ENCODE data around the gene ANKRD13B.

DNA sequence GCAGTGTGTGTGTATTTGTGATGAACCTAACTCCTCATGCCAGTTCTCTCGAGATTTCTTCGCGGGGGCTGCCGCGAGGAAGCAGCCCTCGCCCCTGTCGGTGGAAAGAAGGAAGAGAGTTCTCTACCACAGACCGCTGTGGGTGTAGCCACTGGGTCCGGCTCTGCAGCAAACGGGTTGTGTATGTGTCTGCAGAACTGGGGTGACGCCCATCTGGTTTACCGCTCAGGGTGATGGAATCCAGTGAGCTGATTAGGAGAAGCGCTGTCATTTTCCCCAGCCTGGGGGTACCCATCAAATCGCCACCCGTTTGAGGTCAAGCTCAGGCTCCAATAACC, 22.1 kb downstream of the ANKRD13B start:
- TF ChIP-seq OVOL2 (CRISPR knock-in tag; IDR thresholded peaks at IDR 0.05; ENCODE audit: borderline replicate concordance): no peak
- TF ChIP-seq, protein P1, sequence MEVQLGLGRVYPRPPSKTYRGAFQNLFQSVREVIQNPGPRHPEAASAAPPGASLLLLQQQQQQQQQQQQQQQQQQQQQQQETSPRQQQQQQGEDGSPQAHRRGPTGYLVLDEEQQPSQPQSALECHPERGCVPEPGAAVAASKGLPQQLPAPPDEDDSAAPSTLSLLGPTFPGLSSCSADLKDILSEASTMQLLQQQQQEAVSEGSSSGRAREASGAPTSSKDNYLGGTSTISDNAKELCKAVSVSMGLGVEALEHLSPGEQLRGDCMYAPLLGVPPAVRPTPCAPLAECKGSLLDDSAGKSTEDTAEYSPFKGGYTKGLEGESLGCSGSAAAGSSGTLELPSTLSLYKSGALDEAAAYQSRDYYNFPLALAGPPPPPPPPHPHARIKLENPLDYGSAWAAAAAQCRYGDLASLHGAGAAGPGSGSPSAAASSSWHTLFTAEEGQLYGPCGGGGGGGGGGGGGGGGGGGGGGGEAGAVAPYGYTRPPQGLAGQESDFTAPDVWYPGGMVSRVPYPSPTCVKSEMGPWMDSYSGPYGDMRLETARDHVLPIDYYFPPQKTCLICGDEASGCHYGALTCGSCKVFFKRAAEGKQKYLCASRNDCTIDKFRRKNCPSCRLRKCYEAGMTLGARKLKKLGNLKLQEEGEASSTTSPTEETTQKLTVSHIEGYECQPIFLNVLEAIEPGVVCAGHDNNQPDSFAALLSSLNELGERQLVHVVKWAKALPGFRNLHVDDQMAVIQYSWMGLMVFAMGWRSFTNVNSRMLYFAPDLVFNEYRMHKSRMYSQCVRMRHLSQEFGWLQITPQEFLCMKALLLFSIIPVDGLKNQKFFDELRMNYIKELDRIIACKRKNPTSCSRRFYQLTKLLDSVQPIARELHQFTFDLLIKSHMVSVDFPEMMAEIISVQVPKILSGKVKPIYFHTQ (CRISPR knock-in tag; IDR thresholded peaks at IDR 0.05): no peak
- TF ChIP-seq ELF4 (CRISPR knock-in tag; IDR thresholded peaks at IDR 0.05; ENCODE audit: low read depth): no peak
- TF ChIP-seq, protein P2, sequence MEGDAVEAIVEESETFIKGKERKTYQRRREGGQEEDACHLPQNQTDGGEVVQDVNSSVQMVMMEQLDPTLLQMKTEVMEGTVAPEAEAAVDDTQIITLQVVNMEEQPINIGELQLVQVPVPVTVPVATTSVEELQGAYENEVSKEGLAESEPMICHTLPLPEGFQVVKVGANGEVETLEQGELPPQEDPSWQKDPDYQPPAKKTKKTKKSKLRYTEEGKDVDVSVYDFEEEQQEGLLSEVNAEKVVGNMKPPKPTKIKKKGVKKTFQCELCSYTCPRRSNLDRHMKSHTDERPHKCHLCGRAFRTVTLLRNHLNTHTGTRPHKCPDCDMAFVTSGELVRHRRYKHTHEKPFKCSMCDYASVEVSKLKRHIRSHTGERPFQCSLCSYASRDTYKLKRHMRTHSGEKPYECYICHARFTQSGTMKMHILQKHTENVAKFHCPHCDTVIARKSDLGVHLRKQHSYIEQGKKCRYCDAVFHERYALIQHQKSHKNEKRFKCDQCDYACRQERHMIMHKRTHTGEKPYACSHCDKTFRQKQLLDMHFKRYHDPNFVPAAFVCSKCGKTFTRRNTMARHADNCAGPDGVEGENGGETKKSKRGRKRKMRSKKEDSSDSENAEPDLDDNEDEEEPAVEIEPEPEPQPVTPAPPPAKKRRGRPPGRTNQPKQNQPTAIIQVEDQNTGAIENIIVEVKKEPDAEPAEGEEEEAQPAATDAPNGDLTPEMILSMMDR (IDR thresholded peaks at IDR 0.05): no peak
- TF ChIP-seq, protein P3, sequence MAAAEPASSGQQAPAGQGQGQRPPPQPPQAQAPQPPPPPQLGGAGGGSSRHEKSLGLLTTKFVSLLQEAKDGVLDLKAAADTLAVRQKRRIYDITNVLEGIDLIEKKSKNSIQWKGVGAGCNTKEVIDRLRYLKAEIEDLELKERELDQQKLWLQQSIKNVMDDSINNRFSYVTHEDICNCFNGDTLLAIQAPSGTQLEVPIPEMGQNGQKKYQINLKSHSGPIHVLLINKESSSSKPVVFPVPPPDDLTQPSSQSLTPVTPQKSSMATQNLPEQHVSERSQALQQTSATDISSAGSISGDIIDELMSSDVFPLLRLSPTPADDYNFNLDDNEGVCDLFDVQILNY (CRISPR knock-in tag; IDR thresholded peaks at IDR 0.05): no peak
- no peak for TF ChIP-seq NFYB (CRISPR knock-in tag; conservative IDR thresholded peaks at IDR 0.05; ENCODE audit: low read depth)
- no peak for TF ChIP-seq NFATC4 (CRISPR knock-in tag; IDR thresholded peaks at IDR 0.05)
- TF ChIP-seq, protein P4, sequence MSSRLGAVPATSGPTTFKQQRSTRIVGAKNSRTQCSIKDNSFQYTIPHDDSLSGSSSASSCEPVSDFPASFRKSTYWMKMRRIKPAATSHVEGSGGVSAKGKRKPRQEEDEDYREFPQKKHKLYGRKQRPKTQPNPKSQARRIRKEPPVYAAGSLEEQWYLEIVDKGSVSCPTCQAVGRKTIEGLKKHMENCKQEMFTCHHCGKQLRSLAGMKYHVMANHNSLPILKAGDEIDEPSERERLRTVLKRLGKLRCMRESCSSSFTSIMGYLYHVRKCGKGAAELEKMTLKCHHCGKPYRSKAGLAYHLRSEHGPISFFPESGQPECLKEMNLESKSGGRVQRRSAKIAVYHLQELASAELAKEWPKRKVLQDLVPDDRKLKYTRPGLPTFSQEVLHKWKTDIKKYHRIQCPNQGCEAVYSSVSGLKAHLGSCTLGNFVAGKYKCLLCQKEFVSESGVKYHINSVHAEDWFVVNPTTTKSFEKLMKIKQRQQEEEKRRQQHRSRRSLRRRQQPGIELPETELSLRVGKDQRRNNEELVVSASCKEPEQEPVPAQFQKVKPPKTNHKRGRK (CRISPR knock-in tag; IDR thresholded peaks at IDR 0.05; ENCODE audit: borderline replicate concordance): no peak
- TF ChIP-seq, protein P5, sequence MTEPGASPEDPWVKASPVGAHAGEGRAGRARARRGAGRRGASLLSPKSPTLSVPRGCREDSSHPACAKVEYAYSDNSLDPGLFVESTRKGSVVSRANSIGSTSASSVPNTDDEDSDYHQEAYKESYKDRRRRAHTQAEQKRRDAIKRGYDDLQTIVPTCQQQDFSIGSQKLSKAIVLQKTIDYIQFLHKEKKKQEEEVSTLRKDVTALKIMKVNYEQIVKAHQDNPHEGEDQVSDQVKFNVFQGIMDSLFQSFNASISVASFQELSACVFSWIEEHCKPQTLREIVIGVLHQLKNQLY (CRISPR knock-in tag; IDR thresholded peaks at IDR 0.05): no peak
- TF ChIP-seq, protein P6, sequence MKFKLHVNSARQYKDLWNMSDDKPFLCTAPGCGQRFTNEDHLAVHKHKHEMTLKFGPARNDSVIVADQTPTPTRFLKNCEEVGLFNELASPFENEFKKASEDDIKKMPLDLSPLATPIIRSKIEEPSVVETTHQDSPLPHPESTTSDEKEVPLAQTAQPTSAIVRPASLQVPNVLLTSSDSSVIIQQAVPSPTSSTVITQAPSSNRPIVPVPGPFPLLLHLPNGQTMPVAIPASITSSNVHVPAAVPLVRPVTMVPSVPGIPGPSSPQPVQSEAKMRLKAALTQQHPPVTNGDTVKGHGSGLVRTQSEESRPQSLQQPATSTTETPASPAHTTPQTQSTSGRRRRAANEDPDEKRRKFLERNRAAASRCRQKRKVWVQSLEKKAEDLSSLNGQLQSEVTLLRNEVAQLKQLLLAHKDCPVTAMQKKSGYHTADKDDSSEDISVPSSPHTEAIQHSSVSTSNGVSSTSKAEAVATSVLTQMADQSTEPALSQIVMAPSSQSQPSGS (CRISPR knock-in tag; IDR thresholded peaks at IDR 0.05; ENCODE audit: borderline replicate concordance, low read depth): no peak
- TF ChIP-seq FOXJ3 (CRISPR knock-in tag; IDR thresholded peaks at IDR 0.05; ENCODE audit: borderline replicate concordance): no peak
- TF ChIP-seq, protein P7, sequence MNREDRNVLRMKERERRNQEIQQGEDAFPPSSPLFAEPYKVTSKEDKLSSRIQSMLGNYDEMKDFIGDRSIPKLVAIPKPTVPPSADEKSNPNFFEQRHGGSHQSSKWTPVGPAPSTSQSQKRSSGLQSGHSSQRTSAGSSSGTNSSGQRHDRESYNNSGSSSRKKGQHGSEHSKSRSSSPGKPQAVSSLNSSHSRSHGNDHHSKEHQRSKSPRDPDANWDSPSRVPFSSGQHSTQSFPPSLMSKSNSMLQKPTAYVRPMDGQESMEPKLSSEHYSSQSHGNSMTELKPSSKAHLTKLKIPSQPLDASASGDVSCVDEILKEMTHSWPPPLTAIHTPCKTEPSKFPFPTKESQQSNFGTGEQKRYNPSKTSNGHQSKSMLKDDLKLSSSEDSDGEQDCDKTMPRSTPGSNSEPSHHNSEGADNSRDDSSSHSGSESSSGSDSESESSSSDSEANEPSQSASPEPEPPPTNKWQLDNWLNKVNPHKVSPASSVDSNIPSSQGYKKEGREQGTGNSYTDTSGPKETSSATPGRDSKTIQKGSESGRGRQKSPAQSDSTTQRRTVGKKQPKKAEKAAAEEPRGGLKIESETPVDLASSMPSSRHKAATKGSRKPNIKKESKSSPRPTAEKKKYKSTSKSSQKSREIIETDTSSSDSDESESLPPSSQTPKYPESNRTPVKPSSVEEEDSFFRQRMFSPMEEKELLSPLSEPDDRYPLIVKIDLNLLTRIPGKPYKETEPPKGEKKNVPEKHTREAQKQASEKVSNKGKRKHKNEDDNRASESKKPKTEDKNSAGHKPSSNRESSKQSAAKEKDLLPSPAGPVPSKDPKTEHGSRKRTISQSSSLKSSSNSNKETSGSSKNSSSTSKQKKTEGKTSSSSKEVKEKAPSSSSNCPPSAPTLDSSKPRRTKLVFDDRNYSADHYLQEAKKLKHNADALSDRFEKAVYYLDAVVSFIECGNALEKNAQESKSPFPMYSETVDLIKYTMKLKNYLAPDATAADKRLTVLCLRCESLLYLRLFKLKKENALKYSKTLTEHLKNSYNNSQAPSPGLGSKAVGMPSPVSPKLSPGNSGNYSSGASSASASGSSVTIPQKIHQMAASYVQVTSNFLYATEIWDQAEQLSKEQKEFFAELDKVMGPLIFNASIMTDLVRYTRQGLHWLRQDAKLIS (CRISPR knock-in tag; IDR thresholded peaks at IDR 0.05; ENCODE audit: borderline replicate concordance): no peak
- TF ChIP-seq, protein P8, sequence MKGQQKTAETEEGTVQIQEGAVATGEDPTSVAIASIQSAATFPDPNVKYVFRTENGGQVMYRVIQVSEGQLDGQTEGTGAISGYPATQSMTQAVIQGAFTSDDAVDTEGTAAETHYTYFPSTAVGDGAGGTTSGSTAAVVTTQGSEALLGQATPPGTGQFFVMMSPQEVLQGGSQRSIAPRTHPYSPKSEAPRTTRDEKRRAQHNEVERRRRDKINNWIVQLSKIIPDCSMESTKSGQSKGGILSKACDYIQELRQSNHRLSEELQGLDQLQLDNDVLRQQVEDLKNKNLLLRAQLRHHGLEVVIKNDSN (CRISPR knock-in tag; IDR thresholded peaks at IDR 0.05): no peak
- no peak for TF ChIP-seq JUN (CRISPR knock-in tag; IDR thresholded peaks at IDR 0.05)

All from WTC11 (cell line).